ENCODE data around the gene CALN1. TPM values are rescaled to one million over a fixed set of nuclear protein-coding genes. Genes with fewer than 3 reads are reported as not detected.

Gene CALN1
- total and polyA plus RNA-seq, 2 experiments from 2014 or later: 0.23 to 0.28 TPM

DNA sequence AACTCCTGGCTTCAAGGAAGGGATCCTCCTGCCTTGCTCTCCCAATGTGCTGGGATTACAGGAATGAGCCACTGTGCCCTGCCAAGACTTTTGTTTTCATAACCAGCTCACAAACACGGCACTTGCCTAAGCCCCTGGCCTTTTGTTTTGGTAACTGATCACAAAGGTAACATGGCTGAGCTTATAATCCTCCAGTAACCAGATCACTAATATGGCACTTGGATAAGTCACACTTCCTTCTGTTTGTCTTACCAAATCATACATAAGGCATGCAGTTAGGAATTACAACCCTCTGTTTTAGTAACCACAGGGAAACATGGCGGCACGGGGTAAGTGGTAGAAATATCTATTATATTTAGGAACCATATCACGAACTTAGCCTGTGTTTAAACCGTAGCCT is 577.1 kb downstream of the CALN1 start:
- H3K4me2 ChIP-seq: no peak overlapping the region
- no peak overlapping the region for H3K27ac ChIP-seq
- H4K20me1 ChIP-seq (ENCODE audit: insufficient read depth, poor library complexity, severe bottlenecking): no peaks in the 10 kb centered on the region
- no peaks in the 10 kb centered on the region for H3K9me2 ChIP-seq (replicated peaks; ENCODE audit: insufficient read depth)
- no peak overlapping the region for H3K4me3 ChIP-seq
- H3K79me2 ChIP-seq: no peaks in the 10 kb centered on the region
- no peaks in the 10 kb centered on the region for H3K4me1 ChIP-seq (ENCODE audit: insufficient read depth)
- no peak for DNase-seq (ENCODE audit: low spot score)
- WGBS (ENCODE audit: low lambda C conversion rate, missing lambda C conversion rate): 91% methylated on average over 5 of the region's 5 CpGs
- H2AFZ ChIP-seq: no peak overlapping the region
- no peaks in the 10 kb centered on the region for H3K9me3 ChIP-seq (ENCODE audit: low read depth)
- TF ChIP-seq, protein P1, sequence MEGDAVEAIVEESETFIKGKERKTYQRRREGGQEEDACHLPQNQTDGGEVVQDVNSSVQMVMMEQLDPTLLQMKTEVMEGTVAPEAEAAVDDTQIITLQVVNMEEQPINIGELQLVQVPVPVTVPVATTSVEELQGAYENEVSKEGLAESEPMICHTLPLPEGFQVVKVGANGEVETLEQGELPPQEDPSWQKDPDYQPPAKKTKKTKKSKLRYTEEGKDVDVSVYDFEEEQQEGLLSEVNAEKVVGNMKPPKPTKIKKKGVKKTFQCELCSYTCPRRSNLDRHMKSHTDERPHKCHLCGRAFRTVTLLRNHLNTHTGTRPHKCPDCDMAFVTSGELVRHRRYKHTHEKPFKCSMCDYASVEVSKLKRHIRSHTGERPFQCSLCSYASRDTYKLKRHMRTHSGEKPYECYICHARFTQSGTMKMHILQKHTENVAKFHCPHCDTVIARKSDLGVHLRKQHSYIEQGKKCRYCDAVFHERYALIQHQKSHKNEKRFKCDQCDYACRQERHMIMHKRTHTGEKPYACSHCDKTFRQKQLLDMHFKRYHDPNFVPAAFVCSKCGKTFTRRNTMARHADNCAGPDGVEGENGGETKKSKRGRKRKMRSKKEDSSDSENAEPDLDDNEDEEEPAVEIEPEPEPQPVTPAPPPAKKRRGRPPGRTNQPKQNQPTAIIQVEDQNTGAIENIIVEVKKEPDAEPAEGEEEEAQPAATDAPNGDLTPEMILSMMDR (IDR thresholded peaks at IDR 0.05; ENCODE audit: poor library complexity): no peak
- TF ChIP-seq EZH2phosphoT487 (IDR thresholded peaks at IDR 0.05; ENCODE audit: low read depth, severe bottlenecking, unreplicated experiment): no peak
- TF ChIP-seq EZH2 (IDR thresholded peaks at IDR 0.05; ENCODE audit: borderline replicate concordance): no peak
- H3K36me3 ChIP-seq (replicated peaks; ENCODE audit: insufficient read depth, low read depth): no peaks in the 10 kb centered on the region
- H3K27me3 ChIP-seq: no peaks in the 10 kb centered on the region

GRCh38 chr7:71829515-71829914 is 582.6 kb downstream of the CALN1 start:
- no peaks in the 10 kb centered on the region for H3K9me2 ChIP-seq (replicated peaks; ENCODE audit: insufficient read depth)
- H2AFZ ChIP-seq: no peak overlapping the region
- H3K36me3 ChIP-seq (replicated peaks; ENCODE audit: insufficient read depth, low read depth): no peaks in the 10 kb centered on the region
- no peak overlapping the region for H3K27ac ChIP-seq
- TF ChIP-seq, protein P1 (IDR thresholded peaks at IDR 0.05; ENCODE audit: poor library complexity): no peak
- TF ChIP-seq EZH2 (IDR thresholded peaks at IDR 0.05; ENCODE audit: borderline replicate concordance): no peak
- TF ChIP-seq EZH2phosphoT487 (IDR thresholded peaks at IDR 0.05; ENCODE audit: low read depth, severe bottlenecking, unreplicated experiment): no peak
- H4K20me1 ChIP-seq (ENCODE audit: insufficient read depth, poor library complexity, severe bottlenecking): no peaks in the 10 kb centered on the region
- WGBS (ENCODE audit: low lambda C conversion rate, missing lambda C conversion rate): 62% methylated on average over 3 of the region's 3 CpGs
- H3K4me2 ChIP-seq: no peak overlapping the region
- DNase-seq (ENCODE audit: low spot score): no peak
- H3K27me3 ChIP-seq: no peaks in the 10 kb centered on the region
- no peak overlapping the region for H3K4me3 ChIP-seq
- no peaks in the 10 kb centered on the region for H3K79me2 ChIP-seq
- H3K4me1 ChIP-seq (ENCODE audit: insufficient read depth): no peaks in the 10 kb centered on the region
- no peaks in the 10 kb centered on the region for H3K9me3 ChIP-seq (ENCODE audit: low read depth)

DNA sequence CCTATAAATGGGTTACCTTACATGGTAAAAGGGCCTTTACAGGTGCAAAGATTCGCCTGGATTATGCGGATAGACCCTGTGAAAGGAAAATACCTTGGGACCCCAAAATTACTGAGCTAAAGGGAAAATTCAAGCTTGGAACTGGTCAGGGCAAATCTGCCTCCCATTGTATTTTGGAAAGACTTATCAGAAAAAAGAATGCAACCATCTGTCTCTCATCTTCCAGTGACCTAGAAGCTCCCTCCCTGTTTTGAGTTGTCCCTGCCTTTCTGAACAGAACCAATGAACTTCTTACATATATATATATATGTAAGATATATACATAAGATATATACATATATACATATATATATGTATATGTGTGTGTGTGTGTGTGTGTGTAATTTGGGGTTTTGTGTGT is 583.8 kb downstream of the CALN1 start:
- H3K79me2 ChIP-seq: no peaks in the 10 kb centered on the region
- H3K27ac ChIP-seq: no peak overlapping the region
- TF ChIP-seq EZH2phosphoT487 (IDR thresholded peaks at IDR 0.05; ENCODE audit: low read depth, severe bottlenecking, unreplicated experiment): no peak
- no peak for TF ChIP-seq EZH2 (IDR thresholded peaks at IDR 0.05; ENCODE audit: borderline replicate concordance)
- TF ChIP-seq, protein P1 (IDR thresholded peaks at IDR 0.05; ENCODE audit: poor library complexity): no peak
- no peak overlapping the region for H3K4me3 ChIP-seq
- H3K9me2 ChIP-seq (replicated peaks; ENCODE audit: insufficient read depth): no peaks in the 10 kb centered on the region
- H3K36me3 ChIP-seq (replicated peaks; ENCODE audit: insufficient read depth, low read depth): no peaks in the 10 kb centered on the region
- WGBS (ENCODE audit: low lambda C conversion rate, missing lambda C conversion rate): 90% methylated on average over 2 of the region's 2 CpGs
- no peaks in the 10 kb centered on the region for H3K27me3 ChIP-seq
- H2AFZ ChIP-seq: no peak overlapping the region
- no peak overlapping the region for H3K4me2 ChIP-seq
- H4K20me1 ChIP-seq (ENCODE audit: insufficient read depth, poor library complexity, severe bottlenecking): no peaks in the 10 kb centered on the region
- H3K9me3 ChIP-seq (ENCODE audit: low read depth): no peaks in the 10 kb centered on the region
- DNase-seq (ENCODE audit: low spot score): no peak
- no peaks in the 10 kb centered on the region for H3K4me1 ChIP-seq (ENCODE audit: insufficient read depth)

DNA sequence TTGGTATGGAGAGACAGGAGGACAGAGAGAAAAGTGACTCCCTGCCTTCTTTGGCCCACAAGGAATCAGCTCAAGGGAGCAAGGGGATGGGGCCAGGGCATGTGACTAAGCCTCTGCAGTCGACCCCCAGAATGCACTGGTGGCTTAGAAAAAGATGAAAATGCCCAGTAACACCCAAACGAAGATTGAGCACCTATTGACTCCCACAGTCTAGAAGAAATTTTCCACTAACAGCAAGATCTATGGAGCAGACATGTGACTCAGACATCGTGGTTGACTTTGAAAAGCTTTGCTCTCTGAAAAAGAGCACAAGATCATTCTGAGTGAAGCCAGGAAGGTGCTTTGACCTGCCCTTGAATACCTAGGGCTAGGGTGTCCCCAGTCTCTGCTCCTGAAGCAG is 586.0 kb downstream of the CALN1 start:
- 87% methylated on average over 3 of the region's 3 CpGs for WGBS (ENCODE audit: low lambda C conversion rate, missing lambda C conversion rate)
- Histone ChIP-seq H3K9me3 (ENCODE audit: low read depth) (no peaks in the 10 kb centered on the region), H2AFZ (no peak overlapping the region), H4K20me1 (ENCODE audit: insufficient read depth, poor library complexity, severe bottlenecking) (no peaks in the 10 kb centered on the region), H3K27me3 (no peaks in the 10 kb centered on the region), H3K4me2 (no peak overlapping the region), H3K36me3 (replicated peaks; ENCODE audit: insufficient read depth, low read depth) (no peaks in the 10 kb centered on the region), H3K9me2 (replicated peaks; ENCODE audit: insufficient read depth) (no peaks in the 10 kb centered on the region), H3K27ac (no peak overlapping the region), H3K79me2 (no peaks in the 10 kb centered on the region), H3K4me1 (ENCODE audit: insufficient read depth) (no peaks in the 10 kb centered on the region), H3K4me3 (no peak overlapping the region)
- DNase-seq (ENCODE audit: low spot score): no peak
- TF ChIP-seq EZH2phosphoT487 (IDR thresholded peaks at IDR 0.05; ENCODE audit: low read depth, severe bottlenecking, unreplicated experiment): no peak
- TF ChIP-seq, protein P1 (IDR thresholded peaks at IDR 0.05; ENCODE audit: poor library complexity): no peak
- TF ChIP-seq EZH2 (IDR thresholded peaks at IDR 0.05; ENCODE audit: borderline replicate concordance): no peak
